Measurements from ENCODE around the gene CHRNB2. TPM values are rescaled to one million over a fixed set of nuclear protein-coding genes. Genes with fewer than 3 reads are reported as not detected.

The CHRNB2 gene
- total and polyA plus RNA-seq, 9 of the 15 experiments (the other 6 are each of a cell fraction or from before 2014, with no cell fraction given), result 0.01 TPM; not detected in 8

DNA sequence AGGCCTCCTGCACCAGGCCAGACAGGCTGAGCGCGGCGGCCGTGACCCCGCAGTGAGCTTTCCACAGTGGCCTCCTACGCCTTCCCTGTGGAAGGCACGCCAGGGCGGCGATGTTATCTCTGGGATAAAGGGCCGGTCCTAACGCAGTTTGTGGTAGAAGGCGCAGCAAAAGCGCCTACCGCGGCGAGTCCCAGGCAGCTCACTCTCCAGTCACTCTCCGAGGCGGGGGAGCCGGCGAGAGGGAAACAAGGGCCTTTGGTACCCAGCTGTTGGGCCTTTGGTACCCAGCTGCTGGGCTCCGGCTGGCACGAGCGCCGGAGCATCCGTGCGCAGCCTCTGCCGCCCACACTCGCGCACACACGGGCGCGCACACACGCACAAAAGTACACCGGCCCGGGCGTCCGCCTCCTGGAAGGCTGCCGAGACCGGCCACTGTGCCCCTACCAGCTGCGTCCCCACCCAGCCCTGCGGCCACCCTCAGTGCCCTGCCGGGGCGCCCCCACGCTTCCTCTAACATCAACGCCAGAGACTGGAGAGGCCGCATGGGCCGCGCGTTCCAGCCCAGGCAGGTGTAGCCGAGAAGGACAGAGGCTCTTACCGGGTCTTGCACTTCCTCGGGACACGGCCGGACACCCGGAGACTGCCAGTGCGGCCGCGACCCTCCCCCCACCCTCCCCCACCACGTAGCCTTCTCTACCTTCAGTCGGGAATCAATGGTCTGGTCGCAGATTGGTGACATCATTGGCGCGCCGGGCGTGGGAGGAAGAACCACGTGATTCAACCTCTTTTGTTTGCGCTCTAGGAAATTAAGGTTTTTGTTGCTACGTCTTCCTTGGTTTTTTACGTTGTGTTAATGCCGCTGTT, 59.9 kb downstream of the CHRNB2 start (continued):
- TF ChIP-seq, protein P1, sequence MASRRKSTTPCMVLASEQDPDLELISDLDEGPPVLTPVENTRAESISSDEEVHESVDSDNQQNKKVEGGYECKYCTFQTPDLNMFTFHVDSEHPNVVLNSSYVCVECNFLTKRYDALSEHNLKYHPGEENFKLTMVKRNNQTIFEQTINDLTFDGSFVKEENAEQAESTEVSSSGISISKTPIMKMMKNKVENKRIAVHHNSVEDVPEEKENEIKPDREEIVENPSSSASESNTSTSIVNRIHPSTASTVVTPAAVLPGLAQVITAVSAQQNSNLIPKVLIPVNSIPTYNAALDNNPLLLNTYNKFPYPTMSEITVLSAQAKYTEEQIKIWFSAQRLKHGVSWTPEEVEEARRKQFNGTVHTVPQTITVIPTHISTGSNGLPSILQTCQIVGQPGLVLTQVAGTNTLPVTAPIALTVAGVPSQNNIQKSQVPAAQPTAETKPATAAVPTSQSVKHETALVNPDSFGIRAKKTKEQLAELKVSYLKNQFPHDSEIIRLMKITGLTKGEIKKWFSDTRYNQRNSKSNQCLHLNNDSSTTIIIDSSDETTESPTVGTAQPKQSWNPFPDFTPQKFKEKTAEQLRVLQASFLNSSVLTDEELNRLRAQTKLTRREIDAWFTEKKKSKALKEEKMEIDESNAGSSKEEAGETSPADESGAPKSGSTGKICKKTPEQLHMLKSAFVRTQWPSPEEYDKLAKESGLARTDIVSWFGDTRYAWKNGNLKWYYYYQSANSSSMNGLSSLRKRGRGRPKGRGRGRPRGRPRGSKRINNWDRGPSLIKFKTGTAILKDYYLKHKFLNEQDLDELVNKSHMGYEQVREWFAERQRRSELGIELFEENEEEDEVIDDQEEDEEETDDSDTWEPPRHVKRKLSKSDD (conservative IDR thresholded peaks at IDR 0.05; ENCODE audit: low read length), result peak; percentile 85; the same call in 1 of the 2 replicates
- TF ChIP-seq, protein P2, sequence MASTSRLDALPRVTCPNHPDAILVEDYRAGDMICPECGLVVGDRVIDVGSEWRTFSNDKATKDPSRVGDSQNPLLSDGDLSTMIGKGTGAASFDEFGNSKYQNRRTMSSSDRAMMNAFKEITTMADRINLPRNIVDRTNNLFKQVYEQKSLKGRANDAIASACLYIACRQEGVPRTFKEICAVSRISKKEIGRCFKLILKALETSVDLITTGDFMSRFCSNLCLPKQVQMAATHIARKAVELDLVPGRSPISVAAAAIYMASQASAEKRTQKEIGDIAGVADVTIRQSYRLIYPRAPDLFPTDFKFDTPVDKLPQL (IDR thresholded peaks at IDR 0.05; ENCODE audit: extremely low read depth, insufficient read length), result no peak
- TF ChIP-seq TCF7 (IDR thresholded peaks at IDR 0.05; ENCODE audit: borderline replicate concordance) (no peak), ELF1 (tag; IDR thresholded peaks at IDR 0.05) (peak; percentile 65), ASH1L (IDR thresholded peaks at IDR 0.05; ENCODE audit: borderline replicate concordance, low read depth, partially characterized antibody) (no peak), BRF1 (IDR thresholded peaks at IDR 0.05; ENCODE audit: borderline replicate concordance, extremely low read depth, insufficient read length) (no peak), ZNF212 (CRISPR knock-in tag; IDR thresholded peaks at IDR 0.05) (no peak), SAFB (IDR thresholded peaks at IDR 0.05; ENCODE audit: borderline replicate concordance, low read depth, low read length) (no peak), DMBX1 (CRISPR knock-in tag; IDR thresholded peaks at IDR 0.05; ENCODE audit: borderline replicate concordance) (no peak), POU5F1 (IDR thresholded peaks at IDR 0.05; ENCODE audit: borderline replicate concordance, low read depth, low read length, partially characterized antibody) (no peak), ARID2 (IDR thresholded peaks at IDR 0.05) (no peak), LARP7 (IDR thresholded peaks at IDR 0.05) (no peak), ZNF79 (CRISPR knock-in tag; IDR thresholded peaks at IDR 0.05; ENCODE audit: low read depth) (no peak)
- TF ChIP-seq, protein P3, sequence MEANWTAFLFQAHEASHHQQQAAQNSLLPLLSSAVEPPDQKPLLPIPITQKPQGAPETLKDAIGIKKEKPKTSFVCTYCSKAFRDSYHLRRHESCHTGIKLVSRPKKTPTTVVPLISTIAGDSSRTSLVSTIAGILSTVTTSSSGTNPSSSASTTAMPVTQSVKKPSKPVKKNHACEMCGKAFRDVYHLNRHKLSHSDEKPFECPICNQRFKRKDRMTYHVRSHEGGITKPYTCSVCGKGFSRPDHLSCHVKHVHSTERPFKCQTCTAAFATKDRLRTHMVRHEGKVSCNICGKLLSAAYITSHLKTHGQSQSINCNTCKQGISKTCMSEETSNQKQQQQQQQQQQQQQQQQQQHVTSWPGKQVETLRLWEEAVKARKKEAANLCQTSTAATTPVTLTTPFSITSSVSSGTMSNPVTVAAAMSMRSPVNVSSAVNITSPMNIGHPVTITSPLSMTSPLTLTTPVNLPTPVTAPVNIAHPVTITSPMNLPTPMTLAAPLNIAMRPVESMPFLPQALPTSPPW (CRISPR knock-in tag; IDR thresholded peaks at IDR 0.05), result peak; percentile 36; the same call in 1 of the 2 replicates
- TF ChIP-seq, protein P4, sequence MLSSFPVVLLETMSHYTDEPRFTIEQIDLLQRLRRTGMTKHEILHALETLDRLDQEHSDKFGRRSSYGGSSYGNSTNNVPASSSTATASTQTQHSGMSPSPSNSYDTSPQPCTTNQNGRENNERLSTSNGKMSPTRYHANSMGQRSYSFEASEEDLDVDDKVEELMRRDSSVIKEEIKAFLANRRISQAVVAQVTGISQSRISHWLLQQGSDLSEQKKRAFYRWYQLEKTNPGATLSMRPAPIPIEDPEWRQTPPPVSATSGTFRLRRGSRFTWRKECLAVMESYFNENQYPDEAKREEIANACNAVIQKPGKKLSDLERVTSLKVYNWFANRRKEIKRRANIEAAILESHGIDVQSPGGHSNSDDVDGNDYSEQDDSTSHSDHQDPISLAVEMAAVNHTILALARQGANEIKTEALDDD (IDR thresholded peaks at IDR 0.05), result no peak
